Measurements from ENCODE around the gene AGBL4. TPM values are rescaled to one million over a fixed set of nuclear protein-coding genes. Genes with fewer than 3 reads are reported as not detected.

The AGBL4 gene
- total and polyA plus RNA-seq, 2 donors = 0.18 to 0.24 TPM

GRCh38 chr1:48917901-48918603 lies 1105.7 kb downstream of the AGBL4 start:
- Histone ChIP-seq H3K27ac (ENCODE audit: low read depth in 1 of 2, low read length in 1 of 2) (no peak overlapping the region), H3K4me1 (ENCODE audit: control insufficient read depth in 2 of 2, insufficient read depth in 2 of 2, low read length in 2 of 2) (no peaks in the 10 kb centered on the region), H3K9me3 (ENCODE audit: control insufficient read depth in 2 of 2, insufficient read depth in 1 of 2, low read length in 1 of 2) (no peaks in the 10 kb centered on the region), H3K4me3 (ENCODE audit: low read length in 2 of 2) (no peak overlapping the region), H3K27me3 (ENCODE audit: control insufficient read depth in 2 of 2, insufficient read depth in 1 of 2, low read length in 1 of 2) (no peaks in the 10 kb centered on the region), H3K36me3 (ENCODE audit: control insufficient read depth in 2 of 2, insufficient read depth in 2 of 2, low read length in 1 of 2) (no peaks in the 10 kb centered on the region)
- no peak for DNase-seq (ENCODE audit: low read depth in 6 of 9, low spot score in 9 of 9)
- 92% methylated on average over 8 of the region's 8 CpGs for WGBS

- Histone ChIP-seq H3K27ac (ENCODE audit: low read depth in 1 of 2, low read length in 1 of 2) (no peak overlapping the region), H3K27me3 (ENCODE audit: control insufficient read depth in 2 of 2, insufficient read depth in 1 of 2, low read length in 1 of 2) (no peaks in the 10 kb centered on the region), H3K4me3 (ENCODE audit: low read length in 2 of 2) (no peak overlapping the region), H3K9me3 (ENCODE audit: control insufficient read depth in 2 of 2, insufficient read depth in 1 of 2, low read length in 1 of 2) (no peaks in the 10 kb centered on the region), H3K36me3 (ENCODE audit: control insufficient read depth in 2 of 2, insufficient read depth in 2 of 2, low read length in 1 of 2) (no peaks in the 10 kb centered on the region), H3K4me1 (ENCODE audit: control insufficient read depth in 2 of 2, insufficient read depth in 2 of 2, low read length in 2 of 2) (no peaks in the 10 kb centered on the region)
- DNase-seq (ENCODE audit: low read depth in 6 of 9, low spot score in 9 of 9) = no peak
- 95% methylated on average over 2 of the region's 2 CpGs for WGBS
These were observed 1106.7 kb downstream of the AGBL4 start for GRCh38 chr1:48917070-48917454.

- DNase-seq (ENCODE audit: low read depth in 6 of 9, low spot score in 9 of 9) = peak in 1 of 9 donors; percentile 3
- no peak overlapping the region for H3K27ac ChIP-seq (ENCODE audit: low read depth in 1 of 2, low read length in 1 of 2)
- no peaks in the 10 kb centered on the region for H3K36me3 ChIP-seq (ENCODE audit: control insufficient read depth in 2 of 2, insufficient read depth in 2 of 2, low read length in 1 of 2)
- H3K4me3 ChIP-seq (ENCODE audit: low read length in 2 of 2) = no peak overlapping the region
- WGBS = 64% methylated on average over 5 of the region's 5 CpGs
- no peaks in the 10 kb centered on the region for H3K27me3 ChIP-seq (ENCODE audit: control insufficient read depth in 2 of 2, insufficient read depth in 1 of 2, low read length in 1 of 2)
- no peaks in the 10 kb centered on the region for H3K9me3 ChIP-seq (ENCODE audit: control insufficient read depth in 2 of 2, insufficient read depth in 1 of 2, low read length in 1 of 2)
- no peaks in the 10 kb centered on the region for H3K4me1 ChIP-seq (ENCODE audit: control insufficient read depth in 2 of 2, insufficient read depth in 2 of 2, low read length in 2 of 2)
These were observed 1107.4 kb downstream of the AGBL4 start for GRCh38 chr1:48916130-48917069.

GRCh38 chr1:48908606-48909005 lies 1115.1 kb downstream of the AGBL4 start:
- H3K27me3 ChIP-seq (ENCODE audit: control insufficient read depth in 2 of 2, insufficient read depth in 1 of 2, low read length in 1 of 2) = no peaks in the 10 kb centered on the region
- no peaks in the 10 kb centered on the region for H3K9me3 ChIP-seq (ENCODE audit: control insufficient read depth in 2 of 2, insufficient read depth in 1 of 2, low read length in 1 of 2)
- H3K4me1 ChIP-seq (ENCODE audit: control insufficient read depth in 2 of 2, insufficient read depth in 2 of 2, low read length in 2 of 2) = no peaks in the 10 kb centered on the region
- H3K36me3 ChIP-seq (ENCODE audit: control insufficient read depth in 2 of 2, insufficient read depth in 2 of 2, low read length in 1 of 2) = no peaks in the 10 kb centered on the region
- DNase-seq (ENCODE audit: low read depth in 6 of 9, low spot score in 9 of 9) = no peak
- H3K4me3 ChIP-seq (ENCODE audit: low read length in 2 of 2) = no peak overlapping the region
- H3K27ac ChIP-seq (ENCODE audit: low read depth in 1 of 2, low read length in 1 of 2) = no peak overlapping the region

- H3K27me3 ChIP-seq (ENCODE audit: control insufficient read depth in 2 of 2, insufficient read depth in 1 of 2, low read length in 1 of 2) = no peaks in the 10 kb centered on the region
- 5% methylated on average over 1 of the region's 1 CpG for WGBS
- H3K27ac ChIP-seq (ENCODE audit: low read depth in 1 of 2, low read length in 1 of 2) = no peak overlapping the region
- DNase-seq (ENCODE audit: low read depth in 6 of 9, low spot score in 9 of 9) = peak in 1 of 9 donors; percentile 3
- no peaks in the 10 kb centered on the region for H3K9me3 ChIP-seq (ENCODE audit: control insufficient read depth in 2 of 2, insufficient read depth in 1 of 2, low read length in 1 of 2)
- H3K4me1 ChIP-seq (ENCODE audit: control insufficient read depth in 2 of 2, insufficient read depth in 2 of 2, low read length in 2 of 2) = no peaks in the 10 kb centered on the region
- H3K36me3 ChIP-seq (ENCODE audit: control insufficient read depth in 2 of 2, insufficient read depth in 2 of 2, low read length in 1 of 2) = no peaks in the 10 kb centered on the region
- no peak overlapping the region for H3K4me3 ChIP-seq (ENCODE audit: low read length in 2 of 2)
These were observed 1117.0 kb downstream of the AGBL4 start for GRCh38 chr1:48906729-48907128.

GRCh38 chr1:48906164-48906563 lies 1117.6 kb downstream of the AGBL4 start:
- no peaks in the 10 kb centered on the region for H3K27me3 ChIP-seq (ENCODE audit: control insufficient read depth in 2 of 2, insufficient read depth in 1 of 2, low read length in 1 of 2)
- no peak overlapping the region for H3K4me3 ChIP-seq (ENCODE audit: low read length in 2 of 2)
- no peaks in the 10 kb centered on the region for H3K9me3 ChIP-seq (ENCODE audit: control insufficient read depth in 2 of 2, insufficient read depth in 1 of 2, low read length in 1 of 2)
- no peak for DNase-seq (ENCODE audit: low read depth in 6 of 9, low spot score in 9 of 9)
- H3K4me1 ChIP-seq (ENCODE audit: control insufficient read depth in 2 of 2, insufficient read depth in 2 of 2, low read length in 2 of 2) = no peaks in the 10 kb centered on the region
- 93% methylated on average over 1 of the region's 1 CpG for WGBS
- H3K27ac ChIP-seq (ENCODE audit: low read depth in 1 of 2, low read length in 1 of 2) = no peak overlapping the region
- H3K36me3 ChIP-seq (ENCODE audit: control insufficient read depth in 2 of 2, insufficient read depth in 2 of 2, low read length in 1 of 2) = no peaks in the 10 kb centered on the region

GRCh38 chr1:48903291-48903690 lies 1120.5 kb downstream of the AGBL4 start:
- 88% methylated on average over 1 of the region's 1 CpG for WGBS
- no peak overlapping the region for H3K4me3 ChIP-seq (ENCODE audit: low read length in 2 of 2)

GRCh38 chr1:48898894-48899293 lies 1124.9 kb downstream of the AGBL4 start:
- 92% methylated on average over 32 of the region's 32 CpGs for WGBS
- H3K4me1 ChIP-seq (ENCODE audit: control insufficient read depth in 2 of 2, insufficient read depth in 2 of 2, low read length in 2 of 2) = no peaks in the 10 kb centered on the region
- no peaks in the 10 kb centered on the region for H3K36me3 ChIP-seq (ENCODE audit: control insufficient read depth in 2 of 2, insufficient read depth in 2 of 2, low read length in 1 of 2)
- H3K27ac ChIP-seq (ENCODE audit: low read depth in 1 of 2, low read length in 1 of 2) = no peak overlapping the region
- no peak overlapping the region for H3K4me3 ChIP-seq (ENCODE audit: low read length in 2 of 2)
- no peaks in the 10 kb centered on the region for H3K9me3 ChIP-seq (ENCODE audit: control insufficient read depth in 2 of 2, insufficient read depth in 1 of 2, low read length in 1 of 2)
- no peak for DNase-seq (ENCODE audit: low read depth in 6 of 9, low spot score in 9 of 9)
- H3K27me3 ChIP-seq (ENCODE audit: control insufficient read depth in 2 of 2, insufficient read depth in 1 of 2, low read length in 1 of 2) = no peaks in the 10 kb centered on the region

More at GRCh38 chr1:48903291-48903690, 1120.5 kb downstream of the AGBL4 start:
- no peaks in the 10 kb centered on the region for H3K36me3 ChIP-seq (ENCODE audit: control insufficient read depth in 2 of 2, insufficient read depth in 2 of 2, low read length in 1 of 2)
- H3K4me1 ChIP-seq (ENCODE audit: control insufficient read depth in 2 of 2, insufficient read depth in 2 of 2, low read length in 2 of 2) = no peaks in the 10 kb centered on the region
- no peak overlapping the region for H3K27ac ChIP-seq (ENCODE audit: low read depth in 1 of 2, low read length in 1 of 2)
- no peaks in the 10 kb centered on the region for H3K27me3 ChIP-seq (ENCODE audit: control insufficient read depth in 2 of 2, insufficient read depth in 1 of 2, low read length in 1 of 2)
- no peaks in the 10 kb centered on the region for H3K9me3 ChIP-seq (ENCODE audit: control insufficient read depth in 2 of 2, insufficient read depth in 1 of 2, low read length in 1 of 2)
- no peak for DNase-seq (ENCODE audit: low read depth in 6 of 9, low spot score in 9 of 9)

- WGBS = 75% methylated on average over 3 of the region's 3 CpGs
- no peaks in the 10 kb centered on the region for H3K27me3 ChIP-seq (ENCODE audit: control insufficient read depth in 2 of 2, insufficient read depth in 1 of 2, low read length in 1 of 2)
- H3K9me3 ChIP-seq (ENCODE audit: control insufficient read depth in 2 of 2, insufficient read depth in 1 of 2, low read length in 1 of 2) = no peaks in the 10 kb centered on the region
- no peaks in the 10 kb centered on the region for H3K36me3 ChIP-seq (ENCODE audit: control insufficient read depth in 2 of 2, insufficient read depth in 2 of 2, low read length in 1 of 2)
- no peaks in the 10 kb centered on the region for H3K4me1 ChIP-seq (ENCODE audit: control insufficient read depth in 2 of 2, insufficient read depth in 2 of 2, low read length in 2 of 2)
- H3K4me3 ChIP-seq (ENCODE audit: low read length in 2 of 2) = no peak overlapping the region
- H3K27ac ChIP-seq (ENCODE audit: low read depth in 1 of 2, low read length in 1 of 2) = no peak overlapping the region
- DNase-seq (ENCODE audit: low read depth in 6 of 9, low spot score in 9 of 9) = no peak
These were observed 1134.1 kb downstream of the AGBL4 start for GRCh38 chr1:48889615-48890014.
